ENCODE results near the gene ZNHIT1.

Gene ZNHIT1

GRCh38 chr7:101238226-101239182 lies 20.5 kb downstream of the ZNHIT1 start:
- Histone ChIP-seq H3K27ac (ENCODE audit: low read depth, low read length) (peak overlapping the region; percentile 14), H3K27me3 (ENCODE audit: control insufficient read depth in 1 of 2, insufficient read depth in 2 of 2, low read length in 2 of 2) (no peaks in the 10 kb centered on the region), H3K9me3 (ENCODE audit: low read length) (no peaks in the 10 kb centered on the region), H3K9ac (ENCODE audit: low read length) (no peak overlapping the region), H3K36me3 (ENCODE audit: insufficient read depth, low read length) (peaks cover 26% of the 10 kb centered on the region), H3K4me1 (ENCODE audit: insufficient read depth, low read length) (peaks cover 22% of the 10 kb centered on the region), H3K4me3 (ENCODE audit: low read depth in 1 of 2, low read length in 2 of 2) (no peak overlapping the region)

DNA sequence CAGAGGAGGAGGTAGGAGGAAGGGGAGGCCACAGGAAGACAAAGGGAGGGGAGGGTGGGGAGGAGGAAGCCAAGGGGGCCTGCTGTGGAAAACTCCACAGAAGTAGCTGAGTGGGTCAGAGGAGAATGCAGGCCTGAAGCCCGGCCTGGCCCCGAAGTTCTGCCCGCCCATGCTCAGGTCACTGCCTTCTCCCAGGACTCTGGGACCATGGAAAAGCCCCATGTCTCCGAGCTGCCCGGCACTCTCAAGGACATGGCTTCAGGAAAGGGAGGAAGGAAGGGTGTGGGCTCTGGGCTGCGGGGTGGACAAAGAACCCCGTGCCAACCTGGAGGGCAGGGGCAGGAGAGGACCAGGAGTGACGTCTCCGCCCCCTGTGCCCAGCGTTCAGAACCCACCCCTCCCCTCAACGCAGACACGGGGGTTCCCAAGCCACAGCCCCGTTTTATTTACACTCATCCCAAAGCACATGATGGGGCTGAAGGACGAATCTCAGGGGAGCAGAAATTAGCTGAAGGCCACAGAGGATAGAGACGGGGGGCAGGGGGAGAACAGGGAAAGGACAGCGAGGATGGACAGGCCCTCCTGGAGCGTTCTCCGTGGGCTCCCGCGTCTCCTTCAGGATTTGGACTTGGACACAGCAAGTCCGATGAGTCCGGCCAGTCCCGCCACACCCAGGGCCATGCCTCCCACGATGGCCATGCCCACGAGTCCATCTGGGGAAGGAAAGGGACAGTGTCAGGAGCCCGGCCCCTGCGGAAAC lies 21.4 kb downstream of the ZNHIT1 start:
- Histone ChIP-seq H3K27me3 (ENCODE audit: control insufficient read depth in 1 of 2, insufficient read depth in 2 of 2, low read length in 2 of 2) (no peaks in the 10 kb centered on the region), H3K9me3 (ENCODE audit: low read length) (no peaks in the 10 kb centered on the region), H3K27ac (ENCODE audit: low read depth, low read length) (no peak overlapping the region), H3K4me3 (ENCODE audit: low read depth in 1 of 2, low read length in 2 of 2) (no peak overlapping the region), H3K9ac (ENCODE audit: low read length) (no peak overlapping the region), H3K36me3 (ENCODE audit: insufficient read depth, low read length) (peaks cover 26% of the 10 kb centered on the region), H3K4me1 (ENCODE audit: insufficient read depth, low read length) (peaks cover 28% of the 10 kb centered on the region)

GRCh38 chr7:101239951-101240220 lies 21.9 kb downstream of the ZNHIT1 start:
- Histone ChIP-seq H3K36me3 (ENCODE audit: insufficient read depth, low read length) (peaks cover 26% of the 10 kb centered on the region), H3K9ac (ENCODE audit: low read length) (no peak overlapping the region), H3K4me1 (ENCODE audit: insufficient read depth, low read length) (peaks cover 28% of the 10 kb centered on the region), H3K4me3 (ENCODE audit: low read depth in 1 of 2, low read length in 2 of 2) (no peak overlapping the region), H3K9me3 (ENCODE audit: low read length) (no peaks in the 10 kb centered on the region), H3K27me3 (ENCODE audit: control insufficient read depth in 1 of 2, insufficient read depth in 2 of 2, low read length in 2 of 2) (no peaks in the 10 kb centered on the region), H3K27ac (ENCODE audit: low read depth, low read length) (no peak overlapping the region)

DNA sequence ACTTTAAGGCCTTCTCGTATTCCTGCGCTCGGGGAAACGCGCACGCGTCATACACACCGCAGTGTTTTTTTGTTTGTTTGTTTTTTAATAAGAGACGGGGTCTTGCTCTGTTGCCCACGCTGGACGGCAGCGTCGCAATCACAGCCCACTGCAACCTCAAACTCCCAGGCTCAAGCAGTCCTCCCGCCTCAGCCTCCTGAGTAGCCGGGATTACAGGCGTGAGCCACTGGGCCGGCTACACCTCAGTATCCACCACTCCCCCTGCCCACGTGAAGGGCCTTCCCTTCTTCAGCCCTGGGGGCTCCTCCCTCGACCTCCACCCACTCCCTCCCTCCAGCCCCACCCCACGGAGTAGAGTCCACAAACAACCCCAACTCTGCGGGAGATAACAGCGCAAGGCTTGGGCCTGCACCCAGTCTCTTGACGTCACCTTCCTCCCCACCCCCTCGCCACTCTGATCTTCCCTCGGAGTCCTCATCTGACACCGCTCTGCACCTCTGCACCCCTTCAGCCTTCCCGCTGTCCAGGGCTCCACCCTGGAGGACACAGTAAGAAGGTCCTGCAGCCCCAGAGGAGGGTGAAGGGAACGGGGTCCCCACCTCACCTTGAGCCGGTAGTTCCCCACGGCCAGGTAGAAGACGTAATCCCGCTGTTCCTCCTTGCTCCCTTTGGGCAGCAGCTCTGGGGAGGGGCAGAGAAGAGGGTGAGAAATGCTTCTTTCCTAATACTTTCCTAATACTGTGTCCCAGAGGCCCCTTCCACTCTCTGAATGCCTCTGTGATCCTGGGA lies 22.5 kb downstream of the ZNHIT1 start:
- no peaks in the 10 kb centered on the region for H3K27me3 ChIP-seq (ENCODE audit: control insufficient read depth in 1 of 2, insufficient read depth in 2 of 2, low read length in 2 of 2)
- H3K4me3 ChIP-seq (ENCODE audit: low read depth in 1 of 2, low read length in 2 of 2) = no peak overlapping the region
- peaks cover 30% of the 10 kb centered on the region for H3K4me1 ChIP-seq (ENCODE audit: insufficient read depth, low read length)
- peaks cover 26% of the 10 kb centered on the region for H3K36me3 ChIP-seq (ENCODE audit: insufficient read depth, low read length)
- H3K9me3 ChIP-seq (ENCODE audit: low read length) = no peaks in the 10 kb centered on the region
- no peak overlapping the region for H3K9ac ChIP-seq (ENCODE audit: low read length)
- no peak overlapping the region for H3K27ac ChIP-seq (ENCODE audit: low read depth, low read length)

DNA sequence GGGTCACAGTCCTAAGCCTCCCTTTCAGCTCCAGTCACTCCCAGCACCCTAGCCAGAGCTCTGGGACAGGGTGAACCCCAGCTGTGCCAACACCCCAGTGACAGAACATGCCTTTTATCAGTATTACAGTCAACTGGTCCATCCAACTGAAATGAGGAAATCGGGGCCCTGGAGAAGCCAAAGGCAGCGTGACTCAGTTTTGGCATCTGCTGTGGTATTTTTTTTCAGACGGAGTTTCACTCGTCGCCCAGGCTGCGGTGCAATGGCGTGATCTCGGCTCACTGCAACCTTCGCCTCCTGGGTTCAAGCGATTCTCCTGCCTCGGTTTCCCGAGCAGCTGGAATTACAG lies 23.0 kb downstream of the ZNHIT1 start:
- Histone ChIP-seq H3K9ac (ENCODE audit: low read length) (no peak overlapping the region), H3K27me3 (ENCODE audit: control insufficient read depth in 1 of 2, insufficient read depth in 2 of 2, low read length in 2 of 2) (no peaks in the 10 kb centered on the region), H3K4me1 (ENCODE audit: insufficient read depth, low read length) (peaks cover 35% of the 10 kb centered on the region), H3K36me3 (ENCODE audit: insufficient read depth, low read length) (peaks cover 26% of the 10 kb centered on the region), H3K4me3 (ENCODE audit: low read depth in 1 of 2, low read length in 2 of 2) (no peak overlapping the region), H3K9me3 (ENCODE audit: low read length) (no peaks in the 10 kb centered on the region), H3K27ac (ENCODE audit: low read depth, low read length) (no peak overlapping the region)

DNA sequence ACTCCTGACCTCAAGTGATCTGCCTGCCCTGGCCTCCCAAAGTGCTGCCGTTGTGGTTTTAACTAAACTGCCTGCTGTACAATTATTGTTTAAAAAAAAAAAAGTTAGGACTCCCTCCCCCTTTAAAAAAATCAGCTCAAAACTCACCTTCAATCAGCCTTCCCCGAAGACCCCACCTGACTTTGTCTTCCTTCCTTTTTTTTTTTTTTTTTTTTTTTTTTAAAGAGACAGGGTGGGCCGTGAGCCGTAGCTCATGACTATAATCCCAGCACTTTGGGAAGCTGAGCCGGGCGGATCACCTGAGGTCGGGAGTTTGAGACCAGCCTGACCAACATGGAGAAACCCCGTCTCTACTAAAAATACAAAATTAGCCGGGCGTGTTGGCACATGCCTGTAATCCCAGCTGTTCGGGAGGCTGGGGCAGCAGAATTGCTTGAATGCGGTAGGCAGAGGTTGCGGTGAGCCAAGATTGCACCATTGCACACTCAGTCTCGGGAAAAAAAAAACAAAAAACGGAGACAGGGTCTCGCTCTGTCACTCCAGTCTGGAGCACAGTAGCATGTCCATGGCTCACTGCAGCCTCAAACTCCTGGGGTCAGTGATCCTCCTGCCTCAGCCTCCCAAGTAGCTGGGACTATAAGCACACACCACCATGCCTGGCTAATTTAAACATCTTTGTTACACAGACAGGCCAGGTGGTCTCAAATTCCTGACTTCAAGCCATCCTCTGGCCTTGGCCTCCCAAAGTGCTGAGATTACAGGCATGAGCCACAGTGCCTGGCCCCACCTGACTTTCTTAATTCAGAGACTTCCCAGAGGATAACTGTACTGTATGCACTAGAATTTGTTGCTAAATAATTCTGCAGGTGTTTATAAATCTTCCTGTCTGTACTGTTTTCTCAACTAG lies 23.7 kb downstream of the ZNHIT1 start:
- Histone ChIP-seq H3K4me3 (ENCODE audit: low read depth in 1 of 2, low read length in 2 of 2) (no peak overlapping the region), H3K27me3 (ENCODE audit: control insufficient read depth in 1 of 2, insufficient read depth in 2 of 2, low read length in 2 of 2) (no peaks in the 10 kb centered on the region), H3K4me1 (ENCODE audit: insufficient read depth, low read length) (peaks cover 38% of the 10 kb centered on the region), H3K36me3 (ENCODE audit: insufficient read depth, low read length) (peaks cover 26% of the 10 kb centered on the region), H3K9ac (ENCODE audit: low read length) (no peak overlapping the region), H3K9me3 (ENCODE audit: low read length) (no peaks in the 10 kb centered on the region), H3K27ac (ENCODE audit: low read depth, low read length) (no peak overlapping the region)

DNA sequence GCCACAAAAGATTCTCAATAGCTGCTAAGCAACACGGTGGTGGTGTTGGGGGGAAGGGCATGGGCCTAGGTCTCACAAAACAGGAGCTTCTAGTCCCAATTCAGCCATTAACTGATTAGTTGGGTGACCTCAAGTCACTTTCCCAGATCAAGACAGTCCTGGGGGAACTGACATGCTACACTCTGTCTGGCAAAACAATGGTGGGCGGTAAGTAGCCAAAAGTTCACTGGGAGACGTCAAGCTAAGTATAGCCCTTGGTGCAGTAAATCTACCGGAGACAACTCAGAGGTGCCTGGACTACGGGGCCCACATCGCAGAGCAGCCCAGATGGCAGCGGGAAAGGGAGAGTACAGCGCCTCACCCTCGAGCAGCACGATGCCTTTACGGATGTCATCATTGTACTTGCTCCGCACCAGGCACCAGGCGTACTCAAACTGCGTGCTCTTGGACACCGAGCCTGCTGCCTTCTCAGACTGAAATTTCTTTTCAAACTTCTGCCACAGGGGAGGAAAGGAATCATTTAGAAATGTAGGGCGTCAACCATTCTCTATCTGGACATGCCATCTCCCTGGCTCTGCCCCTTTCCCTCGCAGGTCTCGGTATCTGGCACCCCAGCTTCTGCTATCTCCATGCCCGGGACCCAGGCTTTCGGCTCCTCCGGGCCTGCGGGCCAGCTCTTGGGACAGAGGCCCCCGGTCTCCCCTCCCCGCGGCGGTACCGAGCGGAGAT lies 25.8 kb downstream of the ZNHIT1 start:
- peaks cover 26% of the 10 kb centered on the region for H3K36me3 ChIP-seq (ENCODE audit: insufficient read depth, low read length)
- no peaks in the 10 kb centered on the region for H3K27me3 ChIP-seq (ENCODE audit: control insufficient read depth in 1 of 2, insufficient read depth in 2 of 2, low read length in 2 of 2)
- H3K9me3 ChIP-seq (ENCODE audit: low read length) = no peaks in the 10 kb centered on the region
- H3K4me1 ChIP-seq (ENCODE audit: insufficient read depth, low read length) = peaks cover 23% of the 10 kb centered on the region
- H3K4me3 ChIP-seq (ENCODE audit: low read depth in 1 of 2, low read length in 2 of 2) = peak overlapping the region; percentile 72 to 96
- peak overlapping the region; percentile 96 for H3K27ac ChIP-seq (ENCODE audit: low read depth, low read length)
- peak overlapping the region; percentile 84 for H3K9ac ChIP-seq (ENCODE audit: low read length)

DNA sequence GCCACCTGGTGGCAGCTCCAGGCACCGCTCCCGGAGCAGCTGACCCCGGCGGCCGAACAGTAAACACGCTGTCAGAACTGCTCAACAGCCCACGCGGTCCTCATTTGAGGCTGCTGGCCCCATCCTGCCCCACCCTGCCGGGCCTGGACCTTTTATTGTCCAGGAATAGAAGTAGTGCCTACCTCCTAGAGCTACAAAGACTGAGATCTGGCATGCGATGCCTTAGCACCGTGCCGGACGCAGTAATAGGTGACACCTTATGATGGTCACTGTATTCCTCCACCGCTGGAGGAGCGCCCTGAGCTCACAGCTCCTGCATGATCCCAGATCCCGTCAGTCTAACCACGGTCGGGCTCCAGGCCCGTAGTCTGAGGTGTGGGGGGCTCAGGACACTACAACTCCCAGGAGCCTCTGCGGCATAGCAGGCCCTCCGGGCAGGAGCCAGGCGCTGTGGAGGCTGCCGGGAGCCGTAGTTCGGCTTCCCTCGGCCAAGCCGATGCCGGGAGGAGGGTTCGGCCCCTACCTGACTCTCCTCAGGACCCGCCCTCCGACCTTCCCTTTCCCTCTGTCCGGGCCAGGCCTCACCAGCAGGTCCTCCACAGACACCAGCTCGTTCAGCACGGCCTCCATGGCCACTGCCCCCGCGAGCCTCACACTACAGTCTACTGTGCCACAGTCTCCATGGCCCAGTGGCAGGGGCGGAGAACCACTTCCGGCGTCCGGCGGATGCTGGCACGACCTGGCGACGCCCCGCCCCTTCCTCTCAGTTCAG lies 26.6 kb downstream of the ZNHIT1 start, which contains the start of gene FIS1:
TSS of gene FIS1 (minus strand) at position 707 of the 772 bp plus-strand sequence. CDS start at position 630, 77 bp downstream.
- peaks cover 23% of the 10 kb centered on the region for H3K4me1 ChIP-seq (ENCODE audit: insufficient read depth, low read length)
- peaks cover 22% of the 10 kb centered on the region for H3K36me3 ChIP-seq (ENCODE audit: insufficient read depth, low read length)
- no peaks in the 10 kb centered on the region for H3K27me3 ChIP-seq (ENCODE audit: control insufficient read depth in 1 of 2, insufficient read depth in 2 of 2, low read length in 2 of 2)
- peak within 1 kb of the TSS; percentile 72 to 96 for H3K4me3 ChIP-seq (ENCODE audit: low read depth in 1 of 2, low read length in 2 of 2)
- no peaks in the 10 kb centered on the region for H3K9me3 ChIP-seq (ENCODE audit: low read length)
- peak within 1 kb of the TSS; percentile 96 for H3K27ac ChIP-seq (ENCODE audit: low read depth, low read length)
- H3K9ac ChIP-seq (ENCODE audit: low read length) = peak within 1 kb of the TSS; percentile 84

GRCh38 chr7:101245147-101245668 lies 27.2 kb downstream of the ZNHIT1 start:
- Histone ChIP-seq H3K9ac (ENCODE audit: low read length) (no peak overlapping the region), H3K36me3 (ENCODE audit: insufficient read depth, low read length) (peaks cover 15% of the 10 kb centered on the region), H3K9me3 (ENCODE audit: low read length) (no peaks in the 10 kb centered on the region), H3K4me1 (ENCODE audit: insufficient read depth, low read length) (peaks cover 24% of the 10 kb centered on the region), H3K27me3 (ENCODE audit: control insufficient read depth in 1 of 2, insufficient read depth in 2 of 2, low read length in 2 of 2) (no peaks in the 10 kb centered on the region), H3K27ac (ENCODE audit: low read depth, low read length) (peak overlapping the region; percentile 96), H3K4me3 (ENCODE audit: low read depth in 1 of 2, low read length in 2 of 2) (peak overlapping the region; percentile 72 to 96)
